GM12878 (cell line): Measurements from ENCODE around the gene SPIB. TPM values are rescaled to one million over a fixed set of nuclear protein-coding genes. Genes with fewer than 3 reads are reported as not detected.
A peak's percentile ranks its signal among the peaks of the same experiment; 100 is the strongest.

Experiments
- BHLHE40 ChIP-seq, 2 experiments: fragments of 450-650 bp in 1 of 2; IDR thresholded peaks; 2 replicates each; pipeline ENCODE4 v1.6.1; 2011 to 2017; ENCODE audit warnings: low read depth in 2 of 2, borderline replicate concordance in 1 of 2, improper control_type of control experiment in 1 of 2, low read length in 1 of 2, mild to moderate bottlenecking in 1 of 2
- CEBPB ChIP-seq, 2 experiments: fragments of 150-350 bp in 1 of 2; IDR thresholded peaks; 2 replicates each; pipeline ENCODE4 v1.6.1; 2012 to 2014; ENCODE audit warnings: low read depth in 2 of 2, low read length in 2 of 2, borderline replicate concordance in 1 of 2, inconsistent platforms in 1 of 2
- CHD1 ChIP-seq: IDR thresholded peaks from 2 replicates; pipeline ENCODE4 v1.6.1; 2012; ENCODE audit warnings: low read depth, low read length, improper control_type of control experiment
- KAT2A ChIP-seq: conservative IDR thresholded peaks from 2 replicates; pipeline ENCODE4 v1.6.1; 2011; ENCODE audit warnings: low read depth, low read length; ENCODE audit not compliant: control insufficient read depth
- POLR2A ChIP-seq: IDR thresholded peaks from 2 replicates; pipeline ENCODE4 v1.6.1; 2011; ENCODE audit warnings: low read depth, mild to moderate bottlenecking, low read length
- POU2F2 ChIP-seq: IDR thresholded peaks from 3 replicates; pipeline ENCODE4 v1.6.1; 2011; ENCODE audit warnings: low read depth, mild to moderate bottlenecking, low read length, borderline replicate concordance
- RCOR1 ChIP-seq: conservative IDR thresholded peaks from 2 replicates; pipeline ENCODE4 v1.6.1; 2012; ENCODE audit warnings: low read depth, low read length, improper control_type of control experiment
- RELA ChIP-seq: fragments of 450-650 bp; IDR thresholded peaks from 2 replicates; pipeline ENCODE4 v1.8.0; 2014; ENCODE audit warnings: borderline replicate concordance; ENCODE audit not compliant: partially characterized antibody
- SMAD5 ChIP-seq: IDR thresholded peaks from 2 replicates; pipeline ENCODE4 v1.6.1; 2016; ENCODE audit warnings: antibody characterized with exemption, low read depth
- SPI1 ChIP-seq: IDR thresholded peaks from 2 replicates; pipeline ENCODE4 v1.6.1; 2011; ENCODE audit warnings: low read depth, mild to moderate bottlenecking, low read length, moderate library complexity, borderline replicate concordance; ENCODE audit not compliant: insufficient read depth
- SREBF1 ChIP-seq: IDR thresholded peaks from 2 replicates; pipeline ENCODE4 v1.6.1; 2012; ENCODE audit warnings: mild to moderate bottlenecking, low read length
- SRF ChIP-seq, 2 experiments: IDR thresholded peaks; 2 replicates each; pipeline ENCODE4 v1.6.1; 2011; ENCODE audit warnings: low read depth in 2 of 2, low read length in 2 of 2, mild to moderate bottlenecking in 1 of 2, moderate library complexity in 1 of 2
- SUPT20H ChIP-seq: IDR thresholded peaks from 2 replicates; pipeline ENCODE4 v1.6.1; 2011; ENCODE audit warnings: low read depth, mild to moderate bottlenecking, low read length, moderate library complexity, borderline replicate concordance; ENCODE audit not compliant: control insufficient read depth
- TARDBP ChIP-seq: IDR thresholded peaks from 2 replicates; pipeline ENCODE4 v1.6.1; 2016; ENCODE audit warnings: borderline replicate concordance
- ZNF384 ChIP-seq: IDR thresholded peaks from 2 replicates; pipeline ENCODE4 v1.6.1; 2012; ENCODE audit warnings: low read depth, mild to moderate bottlenecking, low read length, improper control_type of control experiment, borderline replicate concordance
- polyA plus RNA-seq, 11 experiments: library from polyadenylated mRNA; depleted of rRNA in 4 of 11; unstranded in 6 of 11; stranded (reverse) in 5 of 11; fragments of >200 nt; fragmentation: Nextera tagmentation in 4 of 11; fragmentation: Illumina TruSeq in 1 of 11; extraction: Ambion mirVana in 4 of 11; extraction: Trizol in 1 of 11; gene quantifications; 1 replicate in 1 of 11; 2 replicates in 10 of 11; pipeline versions ENCODE4 v1.2.1 to v1.2.3, GENCODE V29; 2011 to 2016; ENCODE audit warnings: inconsistent platforms in 2 of 11, missing spikeins in 2 of 11, low read depth in 1 of 11
- total RNA-seq, 4 experiments: library from RNA; depleted of rRNA in 3 of 4; stranded (reverse); fragments of >200 nt in 3 of 4; fragmentation: Illumina TruSeq in 1 of 4; extraction: Trizol in 1 of 4; gene quantifications; 2 replicates each; pipeline versions ENCODE4 v1.2.1 to v1.2.3, GENCODE V29; 2013 to 2021
- TF ChIP-seq, protein P1 (sequence below): fragments of 450-650 bp; IDR thresholded peaks from 2 replicates; pipeline ENCODE4 v1.6.1; 2017; ENCODE audit warnings: mild to moderate bottlenecking, moderate library complexity
- TF ChIP-seq, protein P2 (sequence below): IDR thresholded peaks from 2 replicates; pipeline ENCODE4 v1.6.1; 2012; ENCODE audit warnings: low read length, inconsistent platforms
- TF ChIP-seq, protein P3 (sequence below): IDR thresholded peaks from 2 replicates; pipeline ENCODE4 v1.6.1; 2012; ENCODE audit warnings: low read depth, low read length, improper control_type of control experiment
- TF ChIP-seq, protein P4 (sequence below): fragments of 450-650 bp; formaldehyde crosslinking; IDR thresholded peaks from 2 replicates; pipeline ENCODE4 v1.4.0; 2022; ENCODE audit warnings: mild to moderate bottlenecking, moderate library complexity

Gene SPIB
- total and polyA plus RNA-seq, 10 of the 15 experiments (the other 5 are each of a cell fraction or from before 2014, with no cell fraction given): 3.5 to 123 (median 56.0) TPM

DNA sequence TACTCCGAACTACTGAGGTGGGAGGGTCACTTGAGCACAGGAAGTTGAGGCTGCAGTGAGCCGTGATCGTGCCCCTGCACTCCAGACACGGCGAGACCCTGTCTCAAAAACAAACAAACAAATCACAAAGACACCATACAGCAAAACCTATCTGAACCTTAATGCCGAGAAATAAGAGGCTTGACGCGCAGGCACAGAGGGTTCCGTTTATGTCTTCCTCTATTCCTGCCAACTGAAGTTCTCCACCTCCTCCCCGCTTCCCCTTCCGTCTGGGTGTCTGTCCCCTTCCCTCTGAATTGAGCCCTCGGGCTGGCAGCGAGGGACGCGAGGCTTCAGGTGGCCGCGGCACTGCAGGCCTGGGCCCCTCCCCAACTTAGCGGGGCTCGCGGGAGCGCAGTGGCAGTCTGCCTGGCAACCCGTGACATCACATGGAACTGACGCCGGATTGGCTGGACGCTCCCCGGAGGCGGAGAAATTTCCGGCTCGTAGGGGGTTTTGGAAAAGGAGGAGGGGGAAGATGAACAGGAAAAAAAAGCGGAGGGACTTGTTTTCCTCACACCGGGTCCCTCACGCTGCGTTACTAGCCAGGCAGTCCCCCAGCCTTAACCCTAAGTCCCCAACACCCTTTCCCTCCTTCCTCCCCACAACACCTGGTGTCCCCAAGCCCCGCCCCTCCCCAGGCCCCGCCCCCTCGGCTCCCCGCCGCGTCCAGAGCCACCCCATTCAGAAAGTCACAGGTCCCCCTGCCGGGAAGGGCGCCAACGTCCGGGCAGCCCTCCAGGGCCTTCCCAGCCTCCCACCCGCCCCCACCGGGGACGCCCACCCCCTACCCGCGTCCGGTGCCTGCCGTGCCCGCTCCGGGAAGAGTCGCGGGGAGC is 12.8 kb downstream of the SPIB start (continued):
- TF ChIP-seq, protein P1, sequence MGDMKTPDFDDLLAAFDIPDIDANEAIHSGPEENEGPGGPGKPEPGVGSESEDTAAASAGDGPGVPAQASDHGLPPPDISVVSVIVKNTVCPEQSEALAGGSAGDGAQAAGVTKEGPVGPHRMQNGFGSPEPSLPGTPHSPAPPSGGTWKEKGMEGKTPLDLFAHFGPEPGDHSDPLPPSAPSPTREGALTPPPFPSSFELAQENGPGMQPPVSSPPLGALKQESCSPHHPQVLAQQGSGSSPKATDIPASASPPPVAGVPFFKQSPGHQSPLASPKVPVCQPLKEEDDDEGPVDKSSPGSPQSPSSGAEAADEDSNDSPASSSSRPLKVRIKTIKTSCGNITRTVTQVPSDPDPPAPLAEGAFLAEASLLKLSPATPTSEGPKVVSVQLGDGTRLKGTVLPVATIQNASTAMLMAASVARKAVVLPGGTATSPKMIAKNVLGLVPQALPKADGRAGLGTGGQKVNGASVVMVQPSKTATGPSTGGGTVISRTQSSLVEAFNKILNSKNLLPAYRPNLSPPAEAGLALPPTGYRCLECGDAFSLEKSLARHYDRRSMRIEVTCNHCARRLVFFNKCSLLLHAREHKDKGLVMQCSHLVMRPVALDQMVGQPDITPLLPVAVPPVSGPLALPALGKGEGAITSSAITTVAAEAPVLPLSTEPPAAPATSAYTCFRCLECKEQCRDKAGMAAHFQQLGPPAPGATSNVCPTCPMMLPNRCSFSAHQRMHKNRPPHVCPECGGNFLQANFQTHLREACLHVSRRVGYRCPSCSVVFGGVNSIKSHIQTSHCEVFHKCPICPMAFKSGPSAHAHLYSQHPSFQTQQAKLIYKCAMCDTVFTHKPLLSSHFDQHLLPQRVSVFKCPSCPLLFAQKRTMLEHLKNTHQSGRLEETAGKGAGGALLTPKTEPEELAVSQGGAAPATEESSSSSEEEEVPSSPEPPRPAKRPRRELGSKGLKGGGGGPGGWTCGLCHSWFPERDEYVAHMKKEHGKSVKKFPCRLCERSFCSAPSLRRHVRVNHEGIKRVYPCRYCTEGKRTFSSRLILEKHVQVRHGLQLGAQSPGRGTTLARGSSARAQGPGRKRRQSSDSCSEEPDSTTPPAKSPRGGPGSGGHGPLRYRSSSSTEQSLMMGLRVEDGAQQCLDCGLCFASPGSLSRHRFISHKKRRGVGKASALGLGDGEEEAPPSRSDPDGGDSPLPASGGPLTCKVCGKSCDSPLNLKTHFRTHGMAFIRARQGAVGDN: peak; percentile 83; the same call in 1 of the 2 replicates
- 0 out of 2 replicates have a peak, but pooled peaks have one; percentile 47 for TF ChIP-seq CHD1
- TF ChIP-seq RCOR1: no peak
- peak in 1 of 2 experiments; percentile 83; a peak in 1 of 4 replicates for TF ChIP-seq CEBPB (IDR thresholded peaks at IDR 0.05; ENCODE audit: borderline replicate concordance in 1 of 2, low read depth in 2 of 2, low read length in 2 of 2)
- peak; percentile 66; the same call in 2 of the 3 replicates for TF ChIP-seq POU2F2
- peak; percentile 42; the same call in 1 of the 2 replicates for TF ChIP-seq SMAD5
- TF ChIP-seq TARDBP: no peak
- TF ChIP-seq, protein P2, sequence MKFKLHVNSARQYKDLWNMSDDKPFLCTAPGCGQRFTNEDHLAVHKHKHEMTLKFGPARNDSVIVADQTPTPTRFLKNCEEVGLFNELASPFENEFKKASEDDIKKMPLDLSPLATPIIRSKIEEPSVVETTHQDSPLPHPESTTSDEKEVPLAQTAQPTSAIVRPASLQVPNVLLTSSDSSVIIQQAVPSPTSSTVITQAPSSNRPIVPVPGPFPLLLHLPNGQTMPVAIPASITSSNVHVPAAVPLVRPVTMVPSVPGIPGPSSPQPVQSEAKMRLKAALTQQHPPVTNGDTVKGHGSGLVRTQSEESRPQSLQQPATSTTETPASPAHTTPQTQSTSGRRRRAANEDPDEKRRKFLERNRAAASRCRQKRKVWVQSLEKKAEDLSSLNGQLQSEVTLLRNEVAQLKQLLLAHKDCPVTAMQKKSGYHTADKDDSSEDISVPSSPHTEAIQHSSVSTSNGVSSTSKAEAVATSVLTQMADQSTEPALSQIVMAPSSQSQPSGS: no peak; the same call in 1 of the 2 replicates
- peak; percentile 55 for TF ChIP-seq RELA
- no peak for TF ChIP-seq SRF (IDR thresholded peaks at IDR 0.05; ENCODE audit: low read depth in 2 of 2, low read length in 2 of 2)
- TF ChIP-seq SUPT20H: no peak
- TF ChIP-seq ZNF384: no peak
- no peak for TF ChIP-seq SREBF1
- TF ChIP-seq POLR2A: peak; percentile 71
- TF ChIP-seq SPI1: 0 out of 2 replicates have a peak, but pooled peaks have one; percentile 1
- TF ChIP-seq, protein P3, sequence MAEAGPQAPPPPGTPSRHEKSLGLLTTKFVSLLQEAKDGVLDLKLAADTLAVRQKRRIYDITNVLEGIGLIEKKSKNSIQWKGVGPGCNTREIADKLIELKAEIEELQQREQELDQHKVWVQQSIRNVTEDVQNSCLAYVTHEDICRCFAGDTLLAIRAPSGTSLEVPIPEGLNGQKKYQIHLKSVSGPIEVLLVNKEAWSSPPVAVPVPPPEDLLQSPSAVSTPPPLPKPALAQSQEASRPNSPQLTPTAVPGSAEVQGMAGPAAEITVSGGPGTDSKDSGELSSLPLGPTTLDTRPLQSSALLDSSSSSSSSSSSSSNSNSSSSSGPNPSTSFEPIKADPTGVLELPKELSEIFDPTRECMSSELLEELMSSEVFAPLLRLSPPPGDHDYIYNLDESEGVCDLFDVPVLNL: no peak
- TF ChIP-seq, protein P4, sequence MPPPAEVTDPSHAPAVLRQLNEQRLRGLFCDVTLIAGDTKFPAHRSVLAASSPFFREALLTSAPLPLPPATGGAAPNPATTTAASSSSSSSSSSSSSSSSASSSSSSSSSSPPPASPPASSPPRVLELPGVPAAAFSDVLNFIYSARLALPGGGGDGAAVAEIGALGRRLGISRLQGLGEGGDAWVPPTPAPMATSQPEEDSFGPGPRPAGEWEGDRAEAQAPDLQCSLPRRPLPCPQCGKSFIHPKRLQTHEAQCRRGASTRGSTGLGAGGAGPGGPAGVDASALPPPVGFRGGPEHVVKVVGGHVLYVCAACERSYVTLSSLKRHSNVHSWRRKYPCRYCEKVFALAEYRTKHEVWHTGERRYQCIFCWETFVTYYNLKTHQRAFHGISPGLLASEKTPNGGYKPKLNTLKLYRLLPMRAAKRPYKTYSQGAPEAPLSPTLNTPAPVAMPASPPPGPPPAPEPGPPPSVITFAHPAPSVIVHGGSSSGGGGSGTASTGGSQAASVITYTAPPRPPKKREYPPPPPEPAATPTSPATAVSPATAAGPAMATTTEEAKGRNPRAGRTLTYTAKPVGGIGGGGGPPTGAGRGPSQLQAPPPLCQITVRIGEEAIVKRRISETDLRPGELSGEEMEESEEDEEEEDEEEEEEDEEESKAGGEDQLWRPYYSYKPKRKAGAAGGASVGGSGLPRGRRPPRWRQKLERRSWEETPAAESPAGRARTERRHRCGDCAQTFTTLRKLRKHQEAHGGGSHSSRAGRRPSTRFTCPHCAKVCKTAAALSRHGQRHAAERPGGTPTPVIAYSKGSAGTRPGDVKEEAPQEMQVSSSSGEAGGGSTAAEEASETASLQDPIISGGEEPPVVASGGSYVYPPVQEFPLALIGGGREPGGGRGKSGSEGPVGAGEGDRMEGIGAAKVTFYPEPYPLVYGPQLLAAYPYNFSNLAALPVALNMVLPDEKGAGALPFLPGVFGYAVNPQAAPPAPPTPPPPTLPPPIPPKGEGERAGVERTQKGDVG (CRISPR knock-in tag): no peak
- peak; percentile 68 to 79 for TF ChIP-seq BHLHE40 (IDR thresholded peaks at IDR 0.05; ENCODE audit: borderline replicate concordance in 1 of 2, low read depth in 2 of 2, low read length in 1 of 2)
- no peak for TF ChIP-seq KAT2A
